ENCODE data around the gene CCDC88C.

DNA sequence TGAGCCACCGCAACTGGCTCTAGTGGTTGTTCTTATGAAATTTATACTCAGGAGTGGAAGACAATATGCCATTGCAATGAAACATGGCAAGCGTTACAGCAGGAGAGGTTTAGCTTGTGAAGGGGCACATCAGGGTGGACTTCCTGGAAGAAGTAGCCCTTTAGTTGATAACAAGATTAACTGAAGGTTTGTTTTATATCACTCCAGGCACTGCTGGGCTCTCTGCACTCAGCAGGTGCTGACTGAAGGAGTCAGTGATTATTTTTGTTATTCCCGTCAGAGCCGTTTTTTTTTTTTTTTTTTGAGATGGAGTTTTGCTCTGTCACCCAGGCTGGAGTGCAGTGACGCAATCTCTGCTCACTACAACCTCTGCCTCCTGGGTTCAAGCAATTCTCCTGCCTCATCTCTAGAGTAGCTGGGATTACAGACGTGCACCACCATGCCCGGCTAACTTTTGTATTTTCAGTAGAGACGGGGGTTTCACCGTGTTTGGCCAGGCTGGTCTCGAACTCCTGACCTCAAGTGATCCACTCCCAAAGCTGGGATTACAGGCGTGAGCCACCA, 155.6 kb downstream of the CCDC88C start:
- TF ChIP-seq POLR2A (IDR thresholded peaks at IDR 0.05) (no peak), POLR2AphosphoS5 (IDR thresholded peaks at IDR 0.05) (no peak)
- TF ChIP-seq, protein P1, sequence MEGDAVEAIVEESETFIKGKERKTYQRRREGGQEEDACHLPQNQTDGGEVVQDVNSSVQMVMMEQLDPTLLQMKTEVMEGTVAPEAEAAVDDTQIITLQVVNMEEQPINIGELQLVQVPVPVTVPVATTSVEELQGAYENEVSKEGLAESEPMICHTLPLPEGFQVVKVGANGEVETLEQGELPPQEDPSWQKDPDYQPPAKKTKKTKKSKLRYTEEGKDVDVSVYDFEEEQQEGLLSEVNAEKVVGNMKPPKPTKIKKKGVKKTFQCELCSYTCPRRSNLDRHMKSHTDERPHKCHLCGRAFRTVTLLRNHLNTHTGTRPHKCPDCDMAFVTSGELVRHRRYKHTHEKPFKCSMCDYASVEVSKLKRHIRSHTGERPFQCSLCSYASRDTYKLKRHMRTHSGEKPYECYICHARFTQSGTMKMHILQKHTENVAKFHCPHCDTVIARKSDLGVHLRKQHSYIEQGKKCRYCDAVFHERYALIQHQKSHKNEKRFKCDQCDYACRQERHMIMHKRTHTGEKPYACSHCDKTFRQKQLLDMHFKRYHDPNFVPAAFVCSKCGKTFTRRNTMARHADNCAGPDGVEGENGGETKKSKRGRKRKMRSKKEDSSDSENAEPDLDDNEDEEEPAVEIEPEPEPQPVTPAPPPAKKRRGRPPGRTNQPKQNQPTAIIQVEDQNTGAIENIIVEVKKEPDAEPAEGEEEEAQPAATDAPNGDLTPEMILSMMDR (IDR thresholded peaks at IDR 0.05) = no peak

Data from prostate gland (tissue), 2 donors.